K562 (cell line): ENCODE results near the gene COL10A1. TPM values are rescaled to one million over a fixed set of nuclear protein-coding genes. Genes with fewer than 3 reads are reported as not detected.

Experiments
- ARID2 ChIP-seq: fragments of 450-650 bp; IDR thresholded peaks from 2 replicates; pipeline ENCODE4 v1.6.1; 2017; ENCODE audit warnings: antibody characterized with exemption, mild to moderate bottlenecking
- CAMTA2 ChIP-seq: fragments of 250-450 bp; sonication (Bioruptor Pico); conservative IDR thresholded peaks from 2 replicates; pipeline ENCODE4 v1.5.1; 2022
- CEBPB ChIP-seq: fragments of 450-650 bp; IDR thresholded peaks from 2 replicates; pipeline ENCODE4 v1.6.1; 2016; ENCODE audit warnings: missing genetic modification characterization, missing compliant biosample characterization
- CHD1 ChIP-seq: fragments of 200-600 bp; sonication (generic); IDR thresholded peaks from one replicate; pipeline ENCODE4 v1.6.1; 2012; ENCODE audit warnings: mild to moderate bottlenecking, moderate library complexity, low read length, inconsistent platforms
- EWSR1 ChIP-seq: fragments of 450-650 bp; IDR thresholded peaks from 2 replicates; pipeline ENCODE4 v1.6.1; 2018; ENCODE audit warnings: borderline replicate concordance, mild to moderate bottlenecking, low read depth, moderate library complexity; ENCODE audit not compliant: partially characterized antibody
- KAT7 ChIP-seq: sonication (generic); formaldehyde crosslinking; IDR thresholded peaks from 2 replicates; pipeline ENCODE4 v1.8.0; 2022; ENCODE audit warnings: missing genetic modification reagents, mild to moderate bottlenecking, borderline replicate concordance
- KDM5B ChIP-seq: fragments of 200-600 bp; sonication (generic); IDR thresholded peaks from 2 replicates; pipeline ENCODE4 v1.6.1; 2012; ENCODE audit warnings: low read depth, mild to moderate bottlenecking, moderate library complexity, low read length, control low read depth, inconsistent platforms; ENCODE audit not compliant: insufficient replicate concordance
- MAZ ChIP-seq, 2 experiments: fragments of 450-650 bp in 1 of 2; sonication (generic) in 1 of 2; formaldehyde crosslinking; IDR thresholded peaks in 1 of 2; conservative IDR thresholded peaks in 1 of 2; 2 replicates each; pipeline versions ENCODE4 v1.4.0 to v1.5.0; 2020; ENCODE audit warnings: mild to moderate bottlenecking in 1 of 2, missing genetic modification reagents in 1 of 2
- NCOA1 ChIP-seq: fragments of 450-650 bp; IDR thresholded peaks from 2 replicates; pipeline ENCODE4 v1.6.1; 2016; ENCODE audit warnings: low read depth
- POLR2A ChIP-seq: fragments of 450-650 bp; conservative IDR thresholded peaks from 2 replicates; pipeline ENCODE4 v1.6.1; 2016
- RAD21 ChIP-seq, 2 experiments: fragments of 250-450 bp in 1 of 2; fragments of 450-650 bp in 1 of 2; sonication (Bioruptor Pico) in 1 of 2; formaldehyde crosslinking in 1 of 2; IDR thresholded peaks in 1 of 2; conservative IDR thresholded peaks in 1 of 2; 2 replicates each; pipeline versions ENCODE4 v1.4.0 to v1.8.0; 2020 to 2022; ENCODE audit warnings: mild to moderate bottlenecking in 2 of 2, moderate library complexity in 1 of 2
- RB1 ChIP-seq: fragments of 450-650 bp; IDR thresholded peaks from 2 replicates; pipeline ENCODE4 v1.6.1; 2017; ENCODE audit warnings: low read depth, mild to moderate bottlenecking
- SAFB ChIP-seq: fragments of 200-400 bp; formaldehyde crosslinking; IDR thresholded peaks from 2 replicates; pipeline ENCODE4 v1.6.1; 2017; ENCODE audit warnings: low read depth, low read length, borderline replicate concordance
- SOX6 ChIP-seq: fragments of 450-650 bp; IDR thresholded peaks from 2 replicates; pipeline ENCODE4 v1.6.1; 2014; ENCODE audit warnings: mild to moderate bottlenecking
- TCF7L2 ChIP-seq: fragments of 150-350 bp; IDR thresholded peaks from 2 replicates; pipeline ENCODE4 v1.6.1; 2016; ENCODE audit warnings: low read depth, mild to moderate bottlenecking, low read length, moderate library complexity
- TOE1 ChIP-seq, 2 experiments: fragments of 450-650 bp in 1 of 2; sonication (generic) in 1 of 2; formaldehyde crosslinking in 1 of 2; IDR thresholded peaks; 2 replicates each; pipeline versions ENCODE4 v1.7.1 to v1.8.0; 2016 to 2022; ENCODE audit warnings: borderline replicate concordance in 2 of 2, mild to moderate bottlenecking in 2 of 2, antibody characterized with exemption in 1 of 2, inconsistent platforms in 1 of 2, low read depth in 1 of 2, missing genetic modification reagents in 1 of 2, moderate library complexity in 1 of 2
- ZNF224 ChIP-seq: sonication (generic); formaldehyde crosslinking; IDR thresholded peaks from 2 replicates; pipeline ENCODE4 v1.8.0; 2022; ENCODE audit warnings: mild to moderate bottlenecking, missing genetic modification reagents
- ZNF785 ChIP-seq: fragments of 250-450 bp; sonication (Bioruptor Pico); IDR thresholded peaks from 2 replicates; pipeline ENCODE4 v1.4.0; 2020; ENCODE audit warnings: mild to moderate bottlenecking
- polyA plus RNA-seq, 8 experiments: library from polyadenylated mRNA; depleted of rRNA in 4 of 8; stranded (reverse) in 5 of 8; unstranded in 3 of 8; fragments of >200 nt; fragmentation: Nextera tagmentation in 2 of 8; fragmentation: Illumina TruSeq in 1 of 8; extraction: Ambion mirVana in 2 of 8; extraction: Trizol in 1 of 8; gene quantifications; 2 replicates each; pipeline versions ENCODE4 v1.2.1 to v1.2.3, GENCODE V29; 2011 to 2014; ENCODE audit warnings: inconsistent platforms in 1 of 8, missing spikeins in 1 of 8
- total RNA-seq, 7 experiments: library from RNA; depleted of rRNA in 6 of 7; stranded (reverse); fragments of >200 nt in 6 of 7; fragmentation: Illumina TruSeq in 2 of 7; extraction: Trizol in 2 of 7; gene quantifications; 2 replicates each; pipeline versions ENCODE4 v1.2.1 to v1.2.3, GENCODE V29; 2011 to 2021; ENCODE audit warnings: low replicate concordance in 1 of 7
- TF ChIP-seq, protein P1 (sequence below), 2 experiments: fragments of 250-450 bp in 1 of 2; fragments of 450-650 bp in 1 of 2; sonication (Bioruptor Pico) in 1 of 2; IDR thresholded peaks; 2 replicates each; pipeline versions ENCODE4 v1.6.1 to v1.8.0; 2016 to 2021; ENCODE audit warnings: mild to moderate bottlenecking in 2 of 2, moderate library complexity in 2 of 2, missing compliant biosample characterization in 1 of 2, missing genetic modification characterization in 1 of 2
- TF ChIP-seq, protein P2 (sequence below): fragments of 250-450 bp; sonication (Bioruptor Pico); IDR thresholded peaks from 2 replicates; pipeline ENCODE4 v1.8.0; 2021; ENCODE audit warnings: moderate library complexity, mild to moderate bottlenecking, inconsistent platforms
- TF ChIP-seq, protein P3 (sequence below): fragments of 250-450 bp; sonication (Bioruptor Pico); IDR thresholded peaks from 2 replicates; pipeline ENCODE4 v1.8.0; 2021; ENCODE audit warnings: moderate library complexity, mild to moderate bottlenecking, inconsistent platforms
- TF ChIP-seq, protein P4 (sequence below): fragments of 250-450 bp; sonication (Bioruptor Pico); IDR thresholded peaks from 2 replicates; pipeline ENCODE4 v1.4.0; 2020; ENCODE audit warnings: mild to moderate bottlenecking

The COL10A1 gene
- total and polyA plus RNA-seq, 9 of the 15 experiments (the other 6 are each of a cell fraction or from before 2014, with no cell fraction given) = 0.06 to 0.08 TPM; not detected in 7

DNA sequence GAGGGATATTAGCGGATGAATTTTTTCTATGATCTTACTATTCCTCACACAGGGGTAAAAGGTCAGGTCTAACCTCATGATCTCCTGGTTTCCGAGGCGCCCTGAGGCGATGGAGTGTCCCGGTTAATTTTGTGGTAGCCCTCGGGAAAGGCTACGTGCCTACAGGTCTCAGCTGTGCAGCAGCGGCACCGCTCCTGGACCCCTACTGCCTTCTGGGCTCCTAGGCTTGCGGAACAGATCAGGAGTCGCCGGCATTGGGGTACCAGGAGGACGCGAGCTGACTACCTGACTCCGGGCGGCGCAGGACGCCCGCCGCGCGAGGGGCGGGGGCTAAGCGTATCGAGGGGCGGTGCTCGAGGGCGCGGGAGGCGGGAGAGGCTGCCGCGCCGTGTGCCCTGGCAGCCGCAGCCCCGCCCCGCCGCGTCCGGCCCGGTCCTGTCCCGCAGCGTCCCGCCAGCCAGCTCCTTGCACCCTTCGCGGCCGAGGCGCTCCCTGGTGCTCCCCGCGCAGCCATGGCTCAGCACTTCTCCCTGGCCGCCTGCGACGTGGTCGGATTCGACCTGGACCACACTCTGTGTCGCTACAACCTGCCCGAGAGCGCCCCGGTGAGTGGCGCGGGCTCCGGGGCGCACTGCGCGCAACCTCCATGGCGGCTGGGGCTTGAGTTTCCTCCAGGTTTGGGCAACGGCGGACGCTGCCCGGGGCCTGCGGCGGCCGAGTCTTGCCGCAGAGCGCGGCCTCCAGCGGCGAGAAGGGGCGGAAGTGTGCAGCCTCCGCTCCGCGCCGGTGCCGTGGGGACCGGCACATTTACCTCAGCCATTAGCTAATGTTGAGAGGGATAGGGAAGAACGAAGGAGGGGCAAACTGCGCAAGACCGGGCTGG, 25.3 kb downstream of the COL10A1 start, which contains the start of gene NT5DC1 (continued):
- TF ChIP-seq, protein P1, sequence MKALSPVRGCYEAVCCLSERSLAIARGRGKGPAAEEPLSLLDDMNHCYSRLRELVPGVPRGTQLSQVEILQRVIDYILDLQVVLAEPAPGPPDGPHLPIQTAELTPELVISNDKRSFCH (CRISPR knock-in tag; IDR thresholded peaks at IDR 0.05) = no peak
- TF ChIP-seq, protein P1 (tag; IDR thresholded peaks at IDR 0.05) = peak; percentile 15; the same call in 1 of the 2 replicates
- TF ChIP-seq SAFB (peak; percentile 58; the same call in 1 of the 2 replicates), MAZ (CRISPR knock-in tag; conservative IDR thresholded peaks at IDR 0.05 in 1 of 2, IDR thresholded peaks at IDR 0.05 in 1 of 2) (peak; percentile 72 to 90), ZNF224 (CRISPR knock-in tag) (0 out of 2 replicates have a peak, but pooled peaks have one; percentile 23), RB1 (peak; percentile 92), ARID2 (no peak), CEBPB (tag) (peak; percentile 54; the same call in 1 of the 2 replicates), CHD1 (peak; percentile 35), POLR2A (peak; percentile 89), TOE1 (IDR thresholded peaks at IDR 0.05; ENCODE audit: borderline replicate concordance) (peak; percentile 30; the same call in 1 of the 2 replicates), TOE1 (CRISPR knock-in tag; IDR thresholded peaks at IDR 0.05; ENCODE audit: borderline replicate concordance, low read depth) (no peak), ZNF785 (no peak), NCOA1 (no peak), KDM5B (peak; percentile 88), TCF7L2 (no peak), CAMTA2 (CRISPR knock-in tag) (no peak), RAD21 (CRISPR knock-in tag; conservative IDR thresholded peaks at IDR 0.05 in 1 of 2, IDR thresholded peaks at IDR 0.05 in 1 of 2) (peak in 1 of 2 experiments; percentile 39; a peak in 2 of 4 replicates), EWSR1 (no peak), SOX6 (peak; percentile 51; the same call in 1 of the 2 replicates), KAT7 (CRISPR knock-in tag) (peak; percentile 84; the same call in 1 of the 2 replicates)
- TF ChIP-seq, protein P2, sequence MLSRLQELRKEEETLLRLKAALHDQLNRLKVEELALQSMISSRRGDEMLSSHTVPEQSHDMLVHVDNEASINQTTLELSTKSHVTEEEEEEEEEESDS (CRISPR knock-in tag) = no peak
- TF ChIP-seq, protein P3, sequence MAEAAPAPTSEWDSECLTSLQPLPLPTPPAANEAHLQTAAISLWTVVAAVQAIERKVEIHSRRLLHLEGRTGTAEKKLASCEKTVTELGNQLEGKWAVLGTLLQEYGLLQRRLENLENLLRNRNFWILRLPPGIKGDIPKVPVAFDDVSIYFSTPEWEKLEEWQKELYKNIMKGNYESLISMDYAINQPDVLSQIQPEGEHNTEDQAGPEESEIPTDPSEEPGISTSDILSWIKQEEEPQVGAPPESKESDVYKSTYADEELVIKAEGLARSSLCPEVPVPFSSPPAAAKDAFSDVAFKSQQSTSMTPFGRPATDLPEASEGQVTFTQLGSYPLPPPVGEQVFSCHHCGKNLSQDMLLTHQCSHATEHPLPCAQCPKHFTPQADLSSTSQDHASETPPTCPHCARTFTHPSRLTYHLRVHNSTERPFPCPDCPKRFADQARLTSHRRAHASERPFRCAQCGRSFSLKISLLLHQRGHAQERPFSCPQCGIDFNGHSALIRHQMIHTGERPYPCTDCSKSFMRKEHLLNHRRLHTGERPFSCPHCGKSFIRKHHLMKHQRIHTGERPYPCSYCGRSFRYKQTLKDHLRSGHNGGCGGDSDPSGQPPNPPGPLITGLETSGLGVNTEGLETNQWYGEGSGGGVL (CRISPR knock-in tag) = no peak
- TF ChIP-seq, protein P4, sequence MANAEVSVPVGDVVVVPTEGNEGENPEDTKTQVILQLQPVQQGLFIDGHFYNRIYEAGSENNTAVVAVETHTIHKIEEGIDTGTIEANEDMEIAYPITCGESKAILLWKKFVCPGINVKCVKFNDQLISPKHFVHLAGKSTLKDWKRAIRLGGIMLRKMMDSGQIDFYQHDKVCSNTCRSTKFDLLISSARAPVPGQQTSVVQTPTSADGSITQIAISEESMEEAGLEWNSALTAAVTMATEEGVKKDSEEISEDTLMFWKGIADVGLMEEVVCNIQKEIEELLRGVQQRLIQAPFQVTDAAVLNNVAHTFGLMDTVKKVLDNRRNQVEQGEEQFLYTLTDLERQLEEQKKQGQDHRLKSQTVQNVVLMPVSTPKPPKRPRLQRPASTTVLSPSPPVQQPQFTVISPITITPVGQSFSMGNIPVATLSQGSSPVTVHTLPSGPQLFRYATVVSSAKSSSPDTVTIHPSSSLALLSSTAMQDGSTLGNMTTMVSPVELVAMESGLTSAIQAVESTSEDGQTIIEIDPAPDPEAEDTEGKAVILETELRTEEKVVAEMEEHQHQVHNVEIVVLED (CRISPR knock-in tag) = peak; percentile 60
